ENCODE measurements around the gene TSPAN9. TPM values are rescaled to one million over a fixed set of nuclear protein-coding genes. Genes with fewer than 3 reads are reported as not detected.

The TSPAN9 gene
- total RNA-seq, 1 experiment from 2014 or later: 35.5 TPM

- intact Hi-C loops (cut with micrococcal nuclease; ENCODE audit: unreplicated experiment): no loop called here
- CTCF ChIA-PET: no interaction called here
- POLR2A ChIA-PET (ENCODE audit: low non-redundant PET): no interaction called here
- TF ChIP-seq EZH2 (IDR thresholded peaks at IDR 0.05; ENCODE audit: borderline replicate concordance, low read depth, low read length, poor library complexity, severe bottlenecking) (no peak), CTCF (conservative IDR thresholded peaks at IDR 0.05; ENCODE audit: low read depth, low read length) (no peak)
- Histone ChIP-seq H3K4me1 (ENCODE audit: insufficient read depth, low read length, poor library complexity, severe bottlenecking) (peaks cover 49% of the 10 kb centered on the region), H3K9me3 (ENCODE audit: low read depth, low read length, poor library complexity, severe bottlenecking) (no peaks in the 10 kb centered on the region), H3K36me3 (ENCODE audit: insufficient read depth, low read length, poor library complexity, severe bottlenecking) (no peaks in the 10 kb centered on the region), H3K4me3 (ENCODE audit: low read depth, low read length, poor library complexity, severe bottlenecking) (no peak overlapping the region), H3K27ac (ENCODE audit: low read depth, low read length, poor library complexity, severe bottlenecking) (no peak overlapping the region), H3K27me3 (replicated peaks; ENCODE audit: insufficient read depth, low read depth, low read length, poor library complexity) (no peaks in the 10 kb centered on the region)
- BruUV-seq (replicated peaks): no TSS peak
- DNase-seq (ENCODE audit: low spot score): no peak
Measured at GRCh38 chr12:3229577-3229976, 152.4 kb downstream of the TSPAN9 start.

DNA sequence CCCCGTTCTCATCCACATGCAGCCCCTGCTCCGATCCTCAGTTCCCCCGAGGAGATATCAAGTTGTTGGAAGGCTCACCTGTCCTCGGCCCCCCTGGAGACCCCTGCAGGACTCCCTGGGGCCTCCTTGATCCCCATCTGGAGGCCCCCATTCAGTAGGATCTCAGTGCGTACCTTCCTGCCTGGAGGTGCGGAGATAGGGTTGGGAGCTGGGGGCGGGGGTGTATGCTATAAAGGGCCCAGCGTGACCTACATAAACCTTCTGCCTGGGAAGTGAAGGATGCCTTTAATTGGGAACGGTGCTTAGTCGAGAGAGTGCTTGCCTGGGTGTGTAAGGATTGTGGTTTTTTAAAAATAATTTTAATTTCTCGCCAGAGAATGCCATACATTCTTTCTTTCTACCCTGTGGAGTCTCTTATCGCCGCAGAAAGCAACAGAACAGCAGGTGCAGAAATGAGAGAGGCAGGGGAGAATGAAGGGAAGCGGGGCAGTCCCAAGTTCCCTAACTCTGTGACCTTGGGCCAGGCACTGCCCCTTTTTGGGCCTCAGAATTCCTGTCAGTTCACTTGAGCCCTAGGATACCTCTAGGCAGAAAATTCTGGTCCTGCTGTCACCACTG is 153.7 kb downstream of the TSPAN9 start:
- BruUV-seq (replicated peaks): no TSS peak
- POLR2A ChIA-PET (ENCODE audit: low non-redundant PET): no interaction called here
- no peak for DNase-seq (ENCODE audit: low spot score)

DNA sequence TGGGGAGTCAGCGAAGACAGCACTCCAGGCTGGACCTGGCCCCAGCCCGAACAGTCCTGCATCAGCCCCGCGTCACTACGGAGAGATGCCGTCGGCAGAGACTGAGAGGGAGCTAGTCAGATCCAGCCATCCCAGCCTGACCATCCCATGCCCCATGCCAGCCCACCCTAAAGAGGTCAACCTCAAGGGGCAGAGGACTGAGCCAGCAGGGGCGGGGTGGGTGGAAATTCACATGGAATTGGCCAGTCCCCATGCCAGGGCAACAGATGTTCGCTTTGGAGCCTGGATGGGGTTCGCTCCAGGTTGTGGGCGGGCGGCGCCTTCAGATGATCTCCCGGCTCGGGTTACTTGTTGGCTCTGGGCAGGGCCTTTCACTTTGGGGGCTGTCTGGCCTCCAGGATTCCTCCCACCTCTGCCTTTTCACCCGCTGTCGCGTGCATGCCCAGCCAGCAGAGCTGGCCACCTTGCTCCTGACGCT is 154.3 kb downstream of the TSPAN9 start:
- CTCF ChIA-PET: no interaction called here
- POLR2A ChIA-PET (ENCODE audit: low non-redundant PET): no interaction called here
- DNase-seq (ENCODE audit: low spot score): no peak
- Histone ChIP-seq H3K36me3 (ENCODE audit: insufficient read depth, low read length, poor library complexity, severe bottlenecking) (no peaks in the 10 kb centered on the region), H3K27ac (ENCODE audit: low read depth, low read length, poor library complexity, severe bottlenecking) (no peak overlapping the region), H3K9me3 (ENCODE audit: low read depth, low read length, poor library complexity, severe bottlenecking) (no peaks in the 10 kb centered on the region), H3K27me3 (replicated peaks; ENCODE audit: insufficient read depth, low read depth, low read length, poor library complexity) (no peaks in the 10 kb centered on the region), H3K4me3 (ENCODE audit: low read depth, low read length, poor library complexity, severe bottlenecking) (no peak overlapping the region), H3K4me1 (ENCODE audit: insufficient read depth, low read length, poor library complexity, severe bottlenecking) (peaks cover 37% of the 10 kb centered on the region)
- intact Hi-C loops (cut with micrococcal nuclease; ENCODE audit: unreplicated experiment): no loop called here
- no TSS peak for BruUV-seq (replicated peaks)
- no peak for TF ChIP-seq CTCF (conservative IDR thresholded peaks at IDR 0.05; ENCODE audit: low read depth, low read length)
- no peak for TF ChIP-seq EZH2 (IDR thresholded peaks at IDR 0.05; ENCODE audit: borderline replicate concordance, low read depth, low read length, poor library complexity, severe bottlenecking)

More for the DNA sequence above, 153.7 kb downstream of the TSPAN9 start:
- Histone ChIP-seq H3K9me3 (ENCODE audit: low read depth, low read length, poor library complexity, severe bottlenecking) (no peaks in the 10 kb centered on the region), H3K36me3 (ENCODE audit: insufficient read depth, low read length, poor library complexity, severe bottlenecking) (no peaks in the 10 kb centered on the region), H3K27ac (ENCODE audit: low read depth, low read length, poor library complexity, severe bottlenecking) (no peak overlapping the region), H3K4me1 (ENCODE audit: insufficient read depth, low read length, poor library complexity, severe bottlenecking) (peaks cover 37% of the 10 kb centered on the region), H3K4me3 (ENCODE audit: low read depth, low read length, poor library complexity, severe bottlenecking) (no peak overlapping the region), H3K27me3 (replicated peaks; ENCODE audit: insufficient read depth, low read depth, low read length, poor library complexity) (no peaks in the 10 kb centered on the region)
- intact Hi-C loops (cut with micrococcal nuclease; ENCODE audit: unreplicated experiment): no loop called here
- CTCF ChIA-PET: no interaction called here
- TF ChIP-seq CTCF (conservative IDR thresholded peaks at IDR 0.05; ENCODE audit: low read depth, low read length): no peak
- no peak for TF ChIP-seq EZH2 (IDR thresholded peaks at IDR 0.05; ENCODE audit: borderline replicate concordance, low read depth, low read length, poor library complexity, severe bottlenecking)
